Esophagus (tissue), 2 donors: ENCODE results near the gene ZNF423. TPM values are rescaled to one million over a fixed set of nuclear protein-coding genes. Genes with fewer than 3 reads are reported as not detected.

Source experiments
- H3K27ac ChIP-seq, 2 donors: one replicate each; pipeline ENCODE4 v1.5.1; 2013; ENCODE audit warnings: low read depth in 2 of 2, mild to moderate bottlenecking in 2 of 2, inconsistent platforms in 1 of 2, low read length in 1 of 2, moderate library complexity in 1 of 2
- H3K27me3 ChIP-seq, 2 donors: one replicate each; pipeline ENCODE4 v1.6.1; 2013; ENCODE audit warnings: low read length in 2 of 2, control low read depth in 1 of 2, mild to moderate bottlenecking in 1 of 2; ENCODE audit not compliant: insufficient read depth in 2 of 2, control insufficient read depth in 1 of 2
- H3K36me3 ChIP-seq, 2 donors: one replicate each; pipeline ENCODE4 v1.6.1; 2013; ENCODE audit warnings: low read length in 1 of 2; ENCODE audit not compliant: control insufficient read depth in 2 of 2, insufficient read depth in 2 of 2
- H3K4me1 ChIP-seq, 2 donors: one replicate each; pipeline ENCODE4 v1.6.1; 2013; ENCODE audit warnings: low read length in 1 of 2; ENCODE audit not compliant: control insufficient read depth in 2 of 2, insufficient read depth in 2 of 2
- H3K4me3 ChIP-seq, 2 donors: one replicate each; pipeline ENCODE4 v1.5.1; 2013; ENCODE audit warnings: low read length in 2 of 2, mild to moderate bottlenecking in 2 of 2, low read depth in 1 of 2, moderate library complexity in 1 of 2
- H3K9me3 ChIP-seq, 2 donors: one replicate each; pipeline ENCODE4 v1.6.1; 2013; ENCODE audit warnings: mild to moderate bottlenecking in 2 of 2, low read depth in 1 of 2, low read length in 1 of 2, moderate library complexity in 1 of 2; ENCODE audit not compliant: control insufficient read depth in 2 of 2, insufficient read depth in 1 of 2
- WGBS, 2 donors: extraction: QIAGEN DNeasy Blood & Tissue Kit; methylation state at CpG; one replicate each; pipeline ENCODE4 v1.1.7; 2013; 5-methylcytosine and 5-hydroxymethylcytosine counted together
- polyA plus RNA-seq, 2 donors: library from polyadenylated mRNA; stranded (reverse); fragments of 200-250 nt; gene quantifications; one replicate each; pipeline ENCODE4 v1.2.3, GENCODE V29; 2013
- donor health status: healthy with polysubstance abuse.
- donor health status: Bipolar disorder and iron deficiency.

Gene ZNF423
- polyA plus RNA-seq, 2 donors = 0.53 to 0.67 TPM

DNA sequence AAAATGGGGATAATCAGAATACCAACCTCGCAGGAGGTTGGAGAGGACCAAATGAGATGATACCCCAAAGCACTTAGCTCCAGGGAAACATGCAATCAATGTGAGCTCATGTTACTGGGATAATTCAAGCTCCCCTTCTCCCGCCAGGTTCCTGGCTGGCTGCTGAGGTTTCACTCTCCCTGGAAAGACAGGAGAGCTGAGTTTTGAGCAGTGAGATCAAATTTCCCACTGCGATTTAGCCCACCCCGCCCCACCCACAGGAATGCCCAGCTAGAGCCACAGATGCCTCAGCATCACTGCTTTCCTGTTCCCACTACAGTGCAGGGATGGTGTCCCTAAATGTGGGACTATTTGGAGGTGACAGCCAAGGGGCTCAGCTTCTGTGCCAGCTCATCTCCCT lies 56.7 kb downstream of the ZNF423 start:
- Histone ChIP-seq H3K9me3 (no peaks in the 10 kb centered on the region), H3K36me3 (no peaks in the 10 kb centered on the region), H3K27me3 (no peaks in the 10 kb centered on the region), H3K4me1 (no peaks in the 10 kb centered on the region), H3K4me3 (no peak overlapping the region), H3K27ac (no peak overlapping the region)
- whole genome bisulfite sequencing, 2 donors = 64 to 65% methylated on average over 4 of the region's 4 CpGs

DNA sequence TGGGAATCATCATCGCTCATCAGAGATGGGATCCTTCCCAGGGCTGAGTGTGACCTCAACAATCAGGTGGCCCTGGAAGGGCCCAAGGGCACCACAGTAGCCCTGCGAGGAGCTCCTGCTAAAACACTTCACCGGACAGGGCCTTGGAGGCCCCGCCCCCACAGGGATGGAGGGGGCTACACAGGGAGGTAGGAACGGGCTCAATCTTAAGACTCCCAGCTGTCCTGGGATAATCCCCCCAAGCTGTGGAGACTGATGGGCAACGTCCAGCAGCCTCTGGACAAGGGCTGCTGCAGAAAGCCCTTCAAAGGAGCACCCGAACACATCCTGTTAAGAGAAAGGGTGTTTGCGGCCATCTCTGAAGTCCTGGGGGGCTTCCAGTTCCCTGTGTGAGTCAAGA lies 60.4 kb downstream of the ZNF423 start:
- Histone ChIP-seq H3K27me3 (no peaks in the 10 kb centered on the region), H3K9me3 (no peaks in the 10 kb centered on the region), H3K4me3 (no peak overlapping the region), H3K27ac (no peak overlapping the region), H3K36me3 (no peaks in the 10 kb centered on the region), H3K4me1 (no peaks in the 10 kb centered on the region)
- 86 to 89% methylated on average over 8 of the region's 8 CpGs for WGBS, 2 donors

DNA sequence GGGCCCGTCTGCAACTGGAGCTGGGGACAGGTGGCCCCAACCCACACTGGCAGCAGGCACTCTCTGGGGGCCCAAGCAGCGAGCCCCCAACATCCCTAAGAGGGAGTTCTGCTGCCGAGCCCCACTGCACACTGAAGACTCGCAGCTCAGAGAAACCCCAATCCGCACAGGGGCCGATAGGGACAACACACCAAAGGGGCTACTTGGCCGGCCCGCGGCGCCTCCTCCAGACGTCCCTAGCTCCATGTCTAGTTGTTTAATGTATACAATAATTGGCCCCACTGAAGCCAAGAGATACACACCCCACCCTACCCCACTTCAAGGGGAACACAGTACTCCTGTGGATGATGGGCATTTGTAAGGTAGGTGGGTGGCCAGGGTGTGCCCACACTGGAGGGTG lies 62.7 kb downstream of the ZNF423 start:
- Histone ChIP-seq H3K27me3 (no peaks in the 10 kb centered on the region), H3K4me3 (no peak overlapping the region), H3K9me3 (no peaks in the 10 kb centered on the region), H3K36me3 (no peaks in the 10 kb centered on the region), H3K27ac (no peak overlapping the region), H3K4me1 (no peaks in the 10 kb centered on the region)
- 88 to 90% methylated on average over 11 of the region's 11 CpGs for WGBS, 2 donors

DNA sequence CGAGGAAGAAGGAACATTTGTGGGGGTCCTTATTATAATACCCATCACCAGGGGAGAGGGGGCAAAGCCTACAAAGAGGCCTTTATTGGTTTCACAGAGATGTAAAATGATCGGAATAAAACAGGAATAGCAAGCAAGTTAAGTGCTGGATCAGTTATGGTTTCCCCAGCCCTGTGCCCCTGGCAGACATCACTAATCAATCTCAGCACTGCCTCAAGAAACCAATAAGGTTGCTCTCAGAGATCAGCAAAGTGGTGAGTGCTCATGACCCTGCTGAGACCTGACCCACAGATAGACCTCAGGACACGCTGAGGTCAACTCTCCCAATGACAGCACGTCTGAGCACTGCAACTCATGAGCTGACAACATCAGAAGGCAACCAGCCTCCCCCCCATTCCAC lies 66.3 kb downstream of the ZNF423 start:
- Histone ChIP-seq H3K36me3 (no peaks in the 10 kb centered on the region), H3K4me3 (no peak overlapping the region), H3K27ac (no peak overlapping the region), H3K9me3 (no peaks in the 10 kb centered on the region), H3K4me1 (peaks cover 2 to 3% of the 10 kb centered on the region in 2 donors), H3K27me3 (no peaks in the 10 kb centered on the region)
- 89 to 95% methylated on average over 4 of the region's 4 CpGs for WGBS, 2 donors

DNA sequence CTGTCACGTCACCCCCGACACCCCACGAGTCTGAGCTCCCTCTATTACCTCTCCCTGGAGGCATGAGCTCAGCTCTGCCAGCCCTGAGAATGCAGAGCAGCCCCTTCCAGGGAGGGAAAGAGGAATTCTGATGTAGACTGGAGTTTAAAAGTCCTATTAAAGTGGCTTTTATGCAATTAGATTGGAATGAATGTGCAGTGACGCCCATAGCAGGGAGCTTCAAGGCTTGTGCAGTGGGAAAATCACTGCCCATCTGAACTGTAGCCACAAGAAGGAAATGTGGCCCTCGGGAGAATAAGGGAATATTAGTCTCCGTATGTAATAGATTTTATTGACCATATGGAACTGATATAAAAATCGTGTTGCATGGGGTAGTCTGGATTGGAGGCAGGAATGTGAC lies 66.9 kb downstream of the ZNF423 start:
- Histone ChIP-seq H3K27ac (peak overlapping the region in 1 of 2 donors; percentile 54), H3K9me3 (no peaks in the 10 kb centered on the region), H3K4me1 (peaks cover 2 to 3% of the 10 kb centered on the region in 2 donors), H3K27me3 (no peaks in the 10 kb centered on the region), H3K36me3 (no peaks in the 10 kb centered on the region), H3K4me3 (no peak overlapping the region)
- WGBS, 2 donors = 66 to 68% methylated on average over 7 of the region's 7 CpGs

DNA sequence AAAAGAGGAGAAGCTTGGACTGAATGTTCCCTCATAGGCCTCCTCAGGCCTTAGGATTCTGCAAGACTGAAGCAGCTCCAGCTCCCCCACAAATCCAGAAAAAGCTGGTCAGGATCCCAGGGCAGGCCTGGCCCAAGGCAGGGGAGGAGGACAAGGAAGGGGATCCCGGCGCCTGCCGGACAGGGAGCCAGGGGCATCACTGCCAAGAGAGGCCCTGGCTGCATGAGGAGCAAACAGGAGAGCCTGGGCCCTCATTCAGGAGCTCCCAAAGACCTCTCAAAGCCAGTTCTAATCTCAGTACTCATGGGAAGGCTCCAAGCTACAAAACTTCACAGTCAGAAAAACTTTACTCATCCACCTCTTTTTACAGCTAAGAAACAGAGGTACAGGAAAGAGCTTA lies 67.3 kb downstream of the ZNF423 start:
- Histone ChIP-seq H3K27ac (peak overlapping the region; percentile 30 to 54), H3K4me1 (peaks cover 2 to 3% of the 10 kb centered on the region in 2 donors), H3K27me3 (no peaks in the 10 kb centered on the region), H3K9me3 (no peaks in the 10 kb centered on the region), H3K4me3 (no peak overlapping the region), H3K36me3 (no peaks in the 10 kb centered on the region)
- 64 to 73% methylated on average over 3 of the region's 3 CpGs for WGBS, 2 donors

DNA sequence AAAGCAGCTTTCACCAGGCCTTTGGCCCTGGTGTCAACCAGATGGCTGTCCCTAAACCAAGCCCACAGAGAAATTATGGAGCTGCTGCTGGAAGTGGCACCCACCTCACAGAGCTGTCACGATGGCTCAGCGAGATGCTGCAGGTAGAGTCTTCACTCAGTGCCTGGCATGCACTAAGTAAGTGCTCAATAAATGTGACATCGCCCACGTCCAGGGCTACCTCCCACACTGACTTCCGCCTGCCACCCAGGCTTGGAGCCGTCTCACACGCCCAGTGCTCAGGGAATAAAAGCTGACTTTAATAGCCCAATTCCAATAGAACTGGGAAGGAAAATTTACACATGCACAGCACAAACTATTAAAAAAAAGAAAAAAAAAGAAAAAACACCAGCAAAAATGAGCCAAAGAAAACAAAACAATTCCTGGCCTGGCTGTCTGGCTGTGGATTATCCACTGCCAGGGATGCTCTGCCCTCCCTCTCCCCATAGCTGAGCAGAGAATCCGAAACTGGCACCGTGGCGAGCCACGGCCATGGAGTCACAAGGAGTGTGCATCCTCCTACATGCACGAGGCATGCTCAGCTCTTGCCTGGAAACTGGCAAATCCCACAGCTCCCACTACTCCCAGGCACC lies 68.9 kb downstream of the ZNF423 start:
- Histone ChIP-seq H3K9me3 (no peaks in the 10 kb centered on the region), H3K36me3 (no peaks in the 10 kb centered on the region), H3K27ac (no peak overlapping the region), H3K4me1 (peaks cover 2 to 3% of the 10 kb centered on the region in 2 donors), H3K27me3 (no peaks in the 10 kb centered on the region), H3K4me3 (no peak overlapping the region)
- 81 to 83% methylated on average over 12 of the region's 12 CpGs for WGBS, 2 donors

DNA sequence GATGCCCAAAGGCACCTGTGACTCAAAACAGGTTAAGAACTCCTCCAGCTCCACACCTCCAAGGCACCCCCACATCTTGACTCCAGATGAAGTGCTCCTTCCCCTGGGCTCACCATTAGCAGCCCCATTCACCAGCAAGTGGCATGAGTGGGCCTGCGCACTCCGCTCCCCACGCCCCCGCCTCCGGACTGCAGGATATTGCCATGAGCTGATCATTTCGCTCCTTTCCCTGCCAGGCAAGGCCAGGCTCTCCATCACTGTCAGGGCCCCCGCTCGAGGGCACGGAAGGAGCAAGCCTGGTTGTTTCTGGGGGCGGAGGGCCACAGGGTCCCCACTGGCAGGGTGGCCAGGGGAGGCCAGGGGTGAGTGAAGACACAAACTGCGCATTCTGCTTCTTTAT lies 69.9 kb downstream of the ZNF423 start:
- 87 to 92% methylated on average over 11 of the region's 11 CpGs for WGBS, 2 donors
- Histone ChIP-seq H3K4me1 (peaks cover 2 to 3% of the 10 kb centered on the region in 2 donors), H3K9me3 (no peaks in the 10 kb centered on the region), H3K27ac (no peak overlapping the region), H3K4me3 (no peak overlapping the region), H3K36me3 (no peaks in the 10 kb centered on the region), H3K27me3 (no peaks in the 10 kb centered on the region)

DNA sequence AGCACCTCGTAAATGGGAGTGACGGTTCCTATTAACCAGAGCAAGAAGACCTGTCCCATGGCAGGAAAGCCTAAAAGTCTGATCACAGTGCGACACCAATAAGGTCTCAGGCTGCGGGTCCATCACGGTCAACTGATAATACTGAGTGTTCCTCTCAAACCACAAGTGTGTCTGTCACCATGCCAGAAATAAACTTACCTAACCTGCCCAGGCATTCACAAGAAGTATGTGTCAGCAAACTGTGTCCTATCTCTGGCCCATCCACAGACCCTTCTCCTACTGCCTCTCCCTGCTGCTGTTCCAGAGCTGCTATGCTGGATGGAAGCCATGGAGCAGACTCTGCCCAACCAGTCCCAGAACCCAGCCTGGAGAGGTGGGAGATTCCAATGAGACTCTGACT lies 73.5 kb downstream of the ZNF423 start:
- H3K27ac ChIP-seq = no peak overlapping the region
- H3K4me1 ChIP-seq = peaks cover 0 to 2% of the 10 kb centered on the region in 2 donors
- H3K36me3 ChIP-seq = no peaks in the 10 kb centered on the region
- no peak overlapping the region for H3K4me3 ChIP-seq
- H3K27me3 ChIP-seq = no peaks in the 10 kb centered on the region
- 74 to 86% methylated on average over 5 of the region's 5 CpGs for WGBS, 2 donors
- no peaks in the 10 kb centered on the region for H3K9me3 ChIP-seq

DNA sequence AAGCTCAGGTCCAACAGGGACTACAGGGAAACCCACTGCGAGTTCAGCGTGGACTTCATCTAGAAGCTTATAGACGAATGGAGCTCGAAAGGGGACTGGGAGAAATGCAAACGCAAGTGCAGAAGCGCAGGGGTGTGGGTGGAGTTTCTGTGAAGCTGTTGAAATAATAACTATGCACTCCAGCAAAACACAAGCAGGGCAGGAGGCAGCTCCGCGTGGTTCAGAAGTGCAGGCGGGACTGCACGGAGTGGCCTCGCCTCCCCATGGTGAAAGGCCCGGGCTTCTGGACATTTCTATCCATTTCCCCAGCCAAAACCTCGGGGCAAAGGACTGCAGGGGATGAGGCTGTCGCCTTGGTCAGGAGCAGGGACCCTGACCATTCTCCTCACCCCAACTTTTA lies 74.5 kb downstream of the ZNF423 start:
- Histone ChIP-seq H3K9me3 (no peaks in the 10 kb centered on the region), H3K36me3 (no peaks in the 10 kb centered on the region), H3K27ac (no peak overlapping the region), H3K4me1 (peaks cover 0 to 2% of the 10 kb centered on the region in 2 donors), H3K4me3 (no peak overlapping the region), H3K27me3 (no peaks in the 10 kb centered on the region)
- WGBS, 2 donors = 69 to 74% methylated on average over 14 of the region's 14 CpGs
